PC-9 (cell line): ENCODE results near the gene PRKCH. TPM values are rescaled to one million over a fixed set of nuclear protein-coding genes. Genes with fewer than 3 reads are reported as not detected.

Source experiments
- BruUV-seq: library from RNA; stranded (reverse); fragments of 400-500 nt; replicated peaks from 2 replicates; lab custom pipeline; 2021; lab: Mats Ljungman, UMichigan
- CTCF ChIA-PET: fragments of 300-600 bp; sonication (Branson Sonifier 250); formaldehyde crosslinking; loops from one replicate; lab custom pipeline; 2022; ENCODE audit warnings: antibody characterized with exemption; lab: Charles Lee
- POLR2A ChIA-PET: fragments of 300-600 bp; sonication (Branson Sonifier 250); formaldehyde crosslinking; loops from one replicate; lab custom pipeline; 2022; ENCODE audit warnings: antibody characterized with exemption; ENCODE audit not compliant: unreplicated experiment; lab: Charles Lee
- DNase-seq, 2 experiments: peaks; one replicate each; pipeline versions ENCODE4 v3.0.0 to v3.0.0-alpha.2; 2015 to 2022; ENCODE audit warnings: mixed read lengths in 1 of 2
- H2AFZ ChIP-seq: fragments of 200-600 bp; sonication (generic); 2 replicates; pipeline ENCODE4 v1.8.1; 2017; ENCODE audit warnings: antibody characterized with exemption
- H3F3A ChIP-seq: fragments of 200-600 bp; sonication (generic); 2 replicates; pipeline ENCODE4 v1.8.1; 2017; ENCODE audit warnings: antibody characterized with exemption, mild to moderate bottlenecking, low read depth; ENCODE audit not compliant: insufficient read depth
- H3K27ac ChIP-seq: fragments of 200-600 bp; sonication (generic); 2 replicates; pipeline ENCODE4 v1.6.1; 2016; ENCODE audit warnings: mixed run types
- H3K27me3 ChIP-seq: fragments of 200-600 bp; sonication (generic); 2 replicates; pipeline ENCODE4 v1.6.1; 2016; ENCODE audit warnings: low read depth, mixed run types; ENCODE audit not compliant: insufficient read depth
- H3K36me3 ChIP-seq: fragments of 200-600 bp; sonication (generic); 2 replicates; pipeline ENCODE4 v1.6.1; 2016; ENCODE audit warnings: low read depth, mixed run types
- H3K4me1 ChIP-seq: fragments of 200-600 bp; sonication (generic); replicated peaks from 2 replicates; pipeline ENCODE4 v1.6.1; 2016; ENCODE audit warnings: mixed run types; ENCODE audit not compliant: insufficient read depth
- H3K4me2 ChIP-seq: fragments of 200-600 bp; sonication (generic); 2 replicates; pipeline ENCODE4 v1.6.1; 2017; ENCODE audit warnings: mixed run types
- H3K4me3 ChIP-seq: fragments of 200-600 bp; sonication (generic); 2 replicates; pipeline ENCODE4 v1.6.1; 2016; ENCODE audit warnings: mixed run types
- H3K79me2 ChIP-seq: fragments of 200-600 bp; sonication (generic); 2 replicates; pipeline ENCODE4 v1.6.1; 2017; ENCODE audit warnings: low read depth, mixed run types
- H3K9me2 ChIP-seq: fragments of 200-600 bp; sonication (generic); 2 replicates; pipeline ENCODE4 v1.8.1; 2017; ENCODE audit warnings: mild to moderate bottlenecking; ENCODE audit not compliant: insufficient read depth
- H3K9me3 ChIP-seq: fragments of 200-600 bp; sonication (generic); 2 replicates; pipeline ENCODE4 v1.8.1; 2016; ENCODE audit warnings: low read depth; ENCODE audit not compliant: insufficient read depth
- H4K20me1 ChIP-seq: fragments of 200-600 bp; sonication (generic); 2 replicates; pipeline ENCODE4 v1.8.1; 2017; ENCODE audit not compliant: insufficient read depth
- CTCF ChIP-seq: fragments of 200-600 bp; sonication (generic); conservative IDR thresholded peaks from 2 replicates; pipeline ENCODE4 v1.6.1; 2017; ENCODE audit warnings: mixed run types, antibody characterized with exemption, mild to moderate bottlenecking, moderate library complexity
- EZH2 ChIP-seq: fragments of 200-600 bp; sonication (generic); IDR thresholded peaks from 2 replicates; pipeline ENCODE4 v1.8.0; 2017; ENCODE audit warnings: antibody characterized with exemption, low read depth
- intact Hi-C: fragments of 100-400 bp; cut with micrococcal nuclease; formaldehyde crosslinking; loops from one replicate; pipeline ENCODE4 v1.10.0; 2022; ENCODE audit not compliant: unreplicated experiment
- total RNA-seq: library from RNA; stranded (reverse); gene quantifications from 2 replicates; pipeline ENCODE4 v1.2.3, GENCODE V29; 2021

PRKCH gene
- total RNA-seq, 1 experiment from 2014 or later: 32.4 TPM

GRCh38 chr14:61519106-61519505, 197.7 kb downstream of the PRKCH start:
- H3K4me1 ChIP-seq: peaks cover 37% of the 10 kb centered on the region
- no peak overlapping the region for H3K27ac ChIP-seq
- H3K9me3 ChIP-seq: no peaks in the 10 kb centered on the region
- DNase-seq: peak in 1 of 2 experiments; percentile 6
- intact Hi-C loops: no loop called here
- no peak overlapping the region for H2AFZ ChIP-seq
- H3K79me2 ChIP-seq: peaks cover 31% of the 10 kb centered on the region; the same call in 1 of the 2 replicates
- no peak for TF ChIP-seq EZH2
- H3K27me3 ChIP-seq: no peaks in the 10 kb centered on the region
- peaks cover 5% of the 10 kb centered on the region; the same call in 1 of the 2 replicates for H3K36me3 ChIP-seq
- CTCF ChIA-PET: interaction anchor here (0.7 kb wide), 1 partner anchor 46 kb away, joined by 6 read pairs; no protein-coding TSS in a partner anchor
- no peaks in the 10 kb centered on the region for H4K20me1 ChIP-seq
- peaks cover 16% of the 10 kb centered on the region for H3F3A ChIP-seq
- POLR2A ChIA-PET: no interaction called here
- H3K4me2 ChIP-seq: no peak overlapping the region
- no TSS peak for BruUV-seq
- no peaks in the 10 kb centered on the region for H3K9me2 ChIP-seq
- no peak overlapping the region for H3K4me3 ChIP-seq

GRCh38 chr14:61519735-61520134, 198.4 kb downstream of the PRKCH start:
- peaks cover 37% of the 10 kb centered on the region for H3K4me1 ChIP-seq
- no peaks in the 10 kb centered on the region for H3K9me2 ChIP-seq
- H3F3A ChIP-seq: peaks cover 22% of the 10 kb centered on the region
- no TSS peak for BruUV-seq
- intact Hi-C loops: loop anchor here (10.0 kb wide), 1 partner anchor 155 kb away; no protein-coding TSS in a partner anchor
- no peak for TF ChIP-seq EZH2
- no peak for TF ChIP-seq CTCF
- DNase-seq: no peak
- H3K4me3 ChIP-seq: no peak overlapping the region
- no peaks in the 10 kb centered on the region for H4K20me1 ChIP-seq
- peaks cover 5% of the 10 kb centered on the region; the same call in 1 of the 2 replicates for H3K36me3 ChIP-seq
- H3K27me3 ChIP-seq: no peaks in the 10 kb centered on the region
- H3K79me2 ChIP-seq: peaks cover 31% of the 10 kb centered on the region; the same call in 1 of the 2 replicates
- H3K27ac ChIP-seq: no peak overlapping the region
- ChIA-PET POLR2A (no interaction called here), CTCF (no interaction called here)
- H3K9me3 ChIP-seq: no peaks in the 10 kb centered on the region
- H3K4me2 ChIP-seq: no peak overlapping the region
- H2AFZ ChIP-seq: no peak overlapping the region

GRCh38 chr14:61520576-61520975, 199.2 kb downstream of the PRKCH start:
- DNase-seq: no peak
- no peaks in the 10 kb centered on the region for H3K27me3 ChIP-seq
- BruUV-seq: no TSS peak
- peaks cover 28% of the 10 kb centered on the region for H3F3A ChIP-seq
- H4K20me1 ChIP-seq: no peaks in the 10 kb centered on the region
- intact Hi-C loops: loop anchor here (10.0 kb wide), 1 partner anchor 156 kb away; no protein-coding TSS in a partner anchor
- H3K27ac ChIP-seq: no peak overlapping the region
- no peaks in the 10 kb centered on the region for H3K9me2 ChIP-seq
- CTCF ChIA-PET: interaction anchor here (0.7 kb wide), 1 partner anchor 238 kb away, joined by 4 read pairs; no protein-coding TSS in a partner anchor
- no peak overlapping the region for H3K4me3 ChIP-seq
- H3K4me1 ChIP-seq: peaks cover 39% of the 10 kb centered on the region
- H2AFZ ChIP-seq: no peak overlapping the region
- POLR2A ChIA-PET: interaction anchor here (0.6 kb wide), 1 partner anchor 157 kb away, joined by 4 read pairs; no protein-coding TSS in a partner anchor
- H3K79me2 ChIP-seq: peaks cover 28% of the 10 kb centered on the region; the same call in 1 of the 2 replicates
- H3K9me3 ChIP-seq: no peaks in the 10 kb centered on the region
- H3K4me2 ChIP-seq: no peak overlapping the region
- no peak for TF ChIP-seq EZH2
- no peak for TF ChIP-seq CTCF
- peaks cover 3% of the 10 kb centered on the region; the same call in 1 of the 2 replicates for H3K36me3 ChIP-seq
